ENCODE data around the gene BAZ1A. TPM values are rescaled to one million over a fixed set of nuclear protein-coding genes. Genes with fewer than 3 reads are reported as not detected.

Gene BAZ1A
- total and polyA plus RNA-seq, 5 experiments from 2014 or later, result 8.5 to 47.5 (median 10.7) TPM

- H3K4me3 Mint-ChIP-seq, result peak overlapping the region; percentile 81 to 100 (median 96)
- H3K27ac Mint-ChIP-seq, result peak overlapping the region; percentile 37 to 100 (median 98)
- POLR2A ChIA-PET, result interaction anchor here (0.6 to 4.0 kb wide), 17 partner anchors 9 to 530 kb away, joined by 3 to 82 read pairs (median 4); partner anchors contain the start of genes FAM177A1, NFKBIA and SRP54
These were observed 652 bp downstream of the BAZ1A start for GRCh38 chr14:34874386-34875030.

GRCh38 chr14:34873589-34874385 is 1.4 kb downstream of the BAZ1A start:
- peaks cover 21 to 54% (median 43%) of the 10 kb centered on the region in 4 donors for H3K4me1 Mint-ChIP-seq
- ATAC-seq, result peak; percentile 70 to 72

More at GRCh38 chr14:34874386-34875030, 652 bp downstream of the BAZ1A start:
- H3K4me1 Mint-ChIP-seq, result peaks cover 21 to 49% (median 38%) of the 10 kb centered on the region in 4 donors
- peaks cover 0 to 14% (median 0%) of the 10 kb centered on the region in 3 donors for H3K36me3 Mint-ChIP-seq
- ATAC-seq (peak; percentile 45 to 48), DNase-seq (peak; percentile 46 to 74 (median 59))
- H3K9me3 Mint-ChIP-seq, result peaks cover 0 to 2% (median 0%) of the 10 kb centered on the region in 9 donors
- H3K27me3 Mint-ChIP-seq, result no peaks in the 10 kb centered on the region

GRCh38 chr14:34872822-34873588 is 2.2 kb downstream of the BAZ1A start:
- H3K4me3 Mint-ChIP-seq, result peak overlapping the region; percentile 92 to 100 (median 95)
- peak overlapping the region; percentile 90 to 99 (median 98) for H3K27ac Mint-ChIP-seq
- peaks cover 26 to 60% (median 49%) of the 10 kb centered on the region in 4 donors for H3K4me1 Mint-ChIP-seq
- ATAC-seq (peak; percentile 32 to 36), DNase-seq (peak in 3 of 10 donors; percentile 7 to 34 (median 28))
- no peaks in the 10 kb centered on the region for H3K27me3 Mint-ChIP-seq
- peaks cover 0 to 21% (median 4%) of the 10 kb centered on the region in 3 donors for H3K36me3 Mint-ChIP-seq
- POLR2A ChIA-PET, result interaction anchor here (0.6 to 4.0 kb wide), 24 partner anchors 9 to 532 kb away, joined by 3 to 82 read pairs (median 4); partner anchors contain the start of genes CFL2, FAM177A1, NFKBIA and PPP2R3C
- H3K9me3 Mint-ChIP-seq, result peaks cover 0 to 2% (median 0%) of the 10 kb centered on the region in 9 donors

More at GRCh38 chr14:34873589-34874385, 1.4 kb downstream of the BAZ1A start:
- peak; percentile 65 to 94 (median 84) for DNase-seq
- H3K9me3 Mint-ChIP-seq, result peaks cover 0 to 2% (median 0%) of the 10 kb centered on the region in 9 donors
- peaks cover 0 to 14% (median 0%) of the 10 kb centered on the region in 3 donors for H3K36me3 Mint-ChIP-seq
- H3K27me3 Mint-ChIP-seq, result no peaks in the 10 kb centered on the region
- peak overlapping the region; percentile 90 to 99 (median 98) for H3K27ac Mint-ChIP-seq
- peak overlapping the region; percentile 92 to 100 (median 95) for H3K4me3 Mint-ChIP-seq
- POLR2A ChIA-PET, result interaction anchor here (0.6 to 4.0 kb wide), 20 partner anchors 9 to 531 kb away, joined by 3 to 82 read pairs (median 4); partner anchors contain the start of genes FAM177A1, NFKBIA, PPP2R3C and PRORP

- no peak for ATAC-seq
- Mint-ChIP-seq H3K9me3 (no peaks in the 10 kb centered on the region), H3K4me1 (peaks cover 24 to 64% (median 57%) of the 10 kb centered on the region in 4 donors), H3K4me3 (peak overlapping the region in 1 of 10 donors; percentile 15), H3K36me3 (peaks cover 0 to 32% (median 7%) of the 10 kb centered on the region in 3 donors), H3K27ac (peak overlapping the region in 2 of 10 donors; percentile 19 to 60), H3K27me3 (no peaks in the 10 kb centered on the region)
- POLR2A ChIA-PET, result no interaction called here
- no peak for DNase-seq
These were observed 8.0 kb downstream of the BAZ1A start for GRCh38 chr14:34867199-34867598.

GRCh38 chr14:34865889-34866574 is 9.1 kb downstream of the BAZ1A start:
- POLR2A ChIA-PET, result interaction anchor here (0.8 kb wide), 2 partner anchors 9 kb away, joined by 3 to 4 read pairs; partner anchors contain the start of gene BAZ1A
- H3K4me1 Mint-ChIP-seq, result peaks cover 25 to 58% (median 54%) of the 10 kb centered on the region in 4 donors
- H3K9me3 Mint-ChIP-seq, result no peaks in the 10 kb centered on the region
- H3K4me3 Mint-ChIP-seq, result peak overlapping the region in 2 of 10 donors; percentile 10 to 43
- H3K36me3 Mint-ChIP-seq, result peaks cover 0 to 39% (median 12%) of the 10 kb centered on the region in 3 donors
- H3K27ac Mint-ChIP-seq, result peak overlapping the region in 3 of 10 donors; percentile 5 to 24 (median 18)
- DNase-seq (no peak), ATAC-seq (no peak)
- no peaks in the 10 kb centered on the region for H3K27me3 Mint-ChIP-seq

GRCh38 chr14:34863844-34864243 is 11.3 kb downstream of the BAZ1A start:
- Mint-ChIP-seq H3K27me3 (no peaks in the 10 kb centered on the region), H3K36me3 (peaks cover 0 to 49% (median 24%) of the 10 kb centered on the region in 3 donors), H3K9me3 (peaks cover 0 to 4% (median 0%) of the 10 kb centered on the region in 9 donors), H3K4me1 (peaks cover 14 to 45% (median 45%) of the 10 kb centered on the region in 4 donors), H3K4me3 (no peak overlapping the region), H3K27ac (no peak overlapping the region)
- ATAC-seq (no peak), DNase-seq (no peak)
- POLR2A ChIA-PET, result interaction anchor here (1.2 to 2.1 kb wide), 3 partner anchors 9 to 117 kb away, joined by 3 to 6 read pairs (median 4); no protein-coding TSS in a partner anchor

GRCh38 chr14:34858765-34859164 is 16.4 kb downstream of the BAZ1A start:
- ATAC-seq (no peak), DNase-seq (no peak)
- peaks cover 9 to 54% (median 29%) of the 10 kb centered on the region in 3 donors for H3K36me3 Mint-ChIP-seq
- H3K4me1 Mint-ChIP-seq, result peaks cover 16 to 50% (median 44%) of the 10 kb centered on the region in 4 donors
- peaks cover 0 to 15% (median 2%) of the 10 kb centered on the region in 9 donors for H3K9me3 Mint-ChIP-seq
- peak overlapping the region in 3 of 10 donors; percentile 26 to 52 (median 28) for H3K4me3 Mint-ChIP-seq
- peak overlapping the region in 7 of 10 donors; percentile 13 to 79 (median 39) for H3K27ac Mint-ChIP-seq
- H3K27me3 Mint-ChIP-seq, result no peaks in the 10 kb centered on the region
- POLR2A ChIA-PET, result interaction anchor here (0.8 kb wide), 1 partner anchor 544 kb away, joined by 3 read pairs; no protein-coding TSS in a partner anchor

GRCh38 chr14:34857689-34858449 is 17.3 kb downstream of the BAZ1A start:
- no peaks in the 10 kb centered on the region for H3K27me3 Mint-ChIP-seq
- DNase-seq (peak in 6 of 10 donors; percentile 6 to 73 (median 54)), ATAC-seq (peak; percentile 86 to 95)
- H3K9me3 Mint-ChIP-seq, result peaks cover 0 to 15% (median 2%) of the 10 kb centered on the region in 9 donors
- H3K4me1 Mint-ChIP-seq, result peaks cover 17 to 55% (median 50%) of the 10 kb centered on the region in 4 donors
- H3K27ac Mint-ChIP-seq, result peak overlapping the region; percentile 24 to 91 (median 82)
- H3K4me3 Mint-ChIP-seq, result peak overlapping the region; percentile 6 to 66 (median 56)
- H3K36me3 Mint-ChIP-seq, result peaks cover 12 to 60% (median 35%) of the 10 kb centered on the region in 3 donors
- POLR2A ChIA-PET, result interaction anchor here (0.5 to 2.6 kb wide), 7 partner anchors 8 to 547 kb away, joined by 3 to 23 read pairs (median 4); partner anchors contain the start of genes BAZ1A, NFKBIA and SRP54

- H3K4me3 Mint-ChIP-seq, result no peak overlapping the region
- POLR2A ChIA-PET, result interaction anchor here (0.6 to 1.1 kb wide), 4 partner anchors 21 to 130 kb away, joined by 3 to 4 read pairs (median 4); partner anchors contain the start of gene SRP54
- no peak for DNase-seq
- no peak for ATAC-seq
- peaks cover 0 to 9% (median 2%) of the 10 kb centered on the region in 9 donors for H3K9me3 Mint-ChIP-seq
- H3K4me1 Mint-ChIP-seq, result peaks cover 14 to 55% (median 40%) of the 10 kb centered on the region in 4 donors
- peaks cover 13 to 43% (median 20%) of the 10 kb centered on the region in 3 donors for H3K36me3 Mint-ChIP-seq
- H3K27ac Mint-ChIP-seq, result peak overlapping the region in 8 of 10 donors; percentile 16 to 80 (median 46)
- H3K27me3 Mint-ChIP-seq, result no peaks in the 10 kb centered on the region
These were observed 22.1 kb downstream of the BAZ1A start for GRCh38 chr14:34853041-34853440.

GRCh38 chr14:34851395-34851794 is 23.8 kb downstream of the BAZ1A start:
- ATAC-seq (no peak), DNase-seq (no peak)
- Mint-ChIP-seq H3K4me3 (no peak overlapping the region), H3K36me3 (peaks cover 5 to 48% (median 16%) of the 10 kb centered on the region in 3 donors), H3K27me3 (no peaks in the 10 kb centered on the region), H3K27ac (peak overlapping the region in 1 of 10 donors; percentile 72), H3K4me1 (peaks cover 7 to 43% (median 26%) of the 10 kb centered on the region in 4 donors), H3K9me3 (no peaks in the 10 kb centered on the region)
- POLR2A ChIA-PET, result no interaction called here
